Fibroblast of pulmonary artery (primary cell): ENCODE measurements around the gene GZF1.

Source experiments
- DNase-seq: peaks from one replicate; pipeline ENCODE4 v3.0.0-alpha.2; 2010; ENCODE audit warnings: low read depth
- H3K4me3 ChIP-seq: replicated peaks from 2 replicates; pipeline ENCODE4 v1.5.1; 2011; ENCODE audit warnings: low read depth, mild to moderate bottlenecking, control low read depth, low read length, moderate library complexity
- CTCF ChIP-seq: IDR thresholded peaks from 2 replicates; pipeline ENCODE4 v1.5.1; 2011; ENCODE audit warnings: mild to moderate bottlenecking, control low read depth, low read length, inconsistent platforms; ENCODE audit errors: missing control alignments

Gene GZF1

GRCh38 chr20:23318347-23318746 is 43.6 kb upstream of the GZF1 start:
- TF ChIP-seq CTCF: no peak
- DNase-seq: no peak

GRCh38 chr20:23320317-23320716 is 41.7 kb upstream of the GZF1 start:
- H3K4me3 ChIP-seq: no peak overlapping the region
- DNase-seq: peak; percentile 33
- TF ChIP-seq CTCF: peak; percentile 55

More at GRCh38 chr20:23318347-23318746, 43.6 kb upstream of the GZF1 start:
- no peak overlapping the region for H3K4me3 ChIP-seq

- no peak overlapping the region for H3K4me3 ChIP-seq
- TF ChIP-seq CTCF: no peak
- no peak for DNase-seq
These were observed 36.9 kb upstream of the GZF1 start for GRCh38 chr20:23325107-23325506.

GRCh38 chr20:23326774-23327173 is 35.2 kb upstream of the GZF1 start:
- H3K4me3 ChIP-seq: no peak overlapping the region
- TF ChIP-seq CTCF: no peak
- DNase-seq: no peak

GRCh38 chr20:23327617-23328333 is 34.2 kb upstream of the GZF1 start:
- no peak for DNase-seq
- H3K4me3 ChIP-seq: no peak overlapping the region
- TF ChIP-seq CTCF: no peak

- peak; percentile 66 for DNase-seq
- no peak for TF ChIP-seq CTCF
- no peak overlapping the region for H3K4me3 ChIP-seq
These were observed 30.3 kb upstream of the GZF1 start for GRCh38 chr20:23331450-23332350.
